IMR-90 (cell line): Measurements from ENCODE around the gene LSMEM2. TPM values are rescaled to one million over a fixed set of nuclear protein-coding genes. Genes with fewer than 3 reads are reported as not detected.

Experiments
- RCOR1 ChIP-seq: IDR thresholded peaks from 2 replicates; pipeline ENCODE4 v1.6.1; 2012; ENCODE audit warnings: mild to moderate bottlenecking, low read length, improper control_type of control experiment; ENCODE audit not compliant: insufficient replicate concordance
- SMC3 ChIP-seq: fragments of 150-350 bp; IDR thresholded peaks from 2 replicates; pipeline ENCODE4 v1.6.1; 2016; ENCODE audit warnings: low read depth, mild to moderate bottlenecking, antibody characterized with exemption, low read length, moderate library complexity
- polyA plus RNA-seq, 3 experiments: library from polyadenylated mRNA; depleted of rRNA; stranded (reverse); fragments of >200 nt; gene quantifications; 2 replicates each; pipeline ENCODE4 v1.2.3, GENCODE V29; 2012; ENCODE audit warnings: low replicate concordance in 1 of 3
- total RNA-seq: library from RNA; depleted of rRNA; stranded (reverse); fragments of >200 nt; gene quantifications from 2 replicates; pipeline ENCODE4 v1.2.3, GENCODE V29; 2012; rRNA removed

LSMEM2 gene
- total and polyA plus RNA-seq, 2 of the 4 experiments (the other 2 are of a cell fraction), result under 0.01 TPM; not detected in 1

- TF ChIP-seq RCOR1, result no peak
- no peak for TF ChIP-seq SMC3
These were observed 58.4 kb downstream of the LSMEM2 start (continued) for GRCh38 chr3:50337175-50337861.

Other genes with a start within 250 kb of the LSMEM2 start
- 121 and 122 TPM in 2 replicates for gene RBM5, start 190.2 kb upstream of the LSMEM2 start, total RNA-seq
- gene RBM5, start 190.2 kb upstream of the LSMEM2 start, polyA plus RNA-seq (2012; rRNA removed), result 143 and 155 TPM in 2 replicates
- gene SEMA3F, start 123.8 kb upstream of the LSMEM2 start, total RNA-seq, result 7.3 and 9.2 TPM in 2 replicates
- 23.3 and 26.7 TPM in 2 replicates for gene SEMA3F, start 123.8 kb upstream of the LSMEM2 start, polyA plus RNA-seq (2012; rRNA removed)
- gene GNAT1, start 87.5 kb upstream of the LSMEM2 start, total RNA-seq, result not detected in 2 replicates
- 0.04 TPM in 1 of 2 replicates, not detected in the other for gene GNAT1, start 87.5 kb upstream of the LSMEM2 start, polyA plus RNA-seq (2012; rRNA removed)
- 0.36 TPM in 1 of 2 replicates, not detected in the other for gene SLC38A3, start 73.8 kb upstream of the LSMEM2 start, total RNA-seq
- 0.12 and 0.36 TPM in 2 replicates for gene SLC38A3, start 73.8 kb upstream of the LSMEM2 start, polyA plus RNA-seq (2012; rRNA removed)
- 816 and 867 TPM in 2 replicates for gene GNAI2, start 42.9 kb upstream of the LSMEM2 start, total RNA-seq
- 1,079 and 1,150 TPM in 2 replicates for gene GNAI2, start 42.9 kb upstream of the LSMEM2 start, polyA plus RNA-seq (2012; rRNA removed)
- gene SEMA3B, start 9.9 kb upstream of the LSMEM2 start, total RNA-seq, result 3.9 and 4.3 TPM in 2 replicates
- gene SEMA3B, start 9.9 kb upstream of the LSMEM2 start, polyA plus RNA-seq (2012; rRNA removed), result 29.3 and 34.3 TPM in 2 replicates
- gene IFRD2, start 13.3 kb downstream of the LSMEM2 start, total RNA-seq, result 48.6 and 52.7 TPM in 2 replicates
- 79.1 and 85.2 TPM in 2 replicates for gene IFRD2, start 13.3 kb downstream of the LSMEM2 start, polyA plus RNA-seq (2012; rRNA removed)
- 2.2 and 2.7 TPM in 2 replicates for gene HYAL3, start 20.3 kb downstream of the LSMEM2 start, total RNA-seq
- 5.7 and 7.6 TPM in 2 replicates for gene HYAL3, start 20.3 kb downstream of the LSMEM2 start, polyA plus RNA-seq (2012; rRNA removed)
- 3.1 and 5.0 TPM in 2 replicates for gene NAA80, start 20.3 kb downstream of the LSMEM2 start, total RNA-seq
- 14.2 and 14.4 TPM in 2 replicates for gene NAA80, start 20.3 kb downstream of the LSMEM2 start, polyA plus RNA-seq (2012; rRNA removed)
- gene HYAL1, start 24.5 kb downstream of the LSMEM2 start, total RNA-seq, result under 0.01 and 0.36 TPM in 2 replicates
- 0.29 and 0.32 TPM in 2 replicates for gene HYAL1, start 24.5 kb downstream of the LSMEM2 start, polyA plus RNA-seq (2012; rRNA removed)
- 53.6 and 56.8 TPM in 2 replicates for gene HYAL2, start 43.7 kb downstream of the LSMEM2 start, total RNA-seq
- 104 and 114 TPM in 2 replicates for gene HYAL2, start 43.7 kb downstream of the LSMEM2 start, polyA plus RNA-seq (2012; rRNA removed)
- gene TUSC2, start 49.1 kb downstream of the LSMEM2 start, total RNA-seq, result 13.4 and 14.2 TPM in 2 replicates
- gene TUSC2, start 49.1 kb downstream of the LSMEM2 start, polyA plus RNA-seq (2012; rRNA removed), result 24.0 and 24.8 TPM in 2 replicates
- 17.4 and 18.3 TPM in 2 replicates for gene RASSF1, start 61.7 kb downstream of the LSMEM2 start, total RNA-seq
- 53.4 and 55.6 TPM in 2 replicates for gene RASSF1, start 61.7 kb downstream of the LSMEM2 start, polyA plus RNA-seq (2012; rRNA removed)
- gene ZMYND10, start 66.6 kb downstream of the LSMEM2 start, total RNA-seq, result 0.83 and 1.1 TPM in 2 replicates
- gene ZMYND10, start 66.6 kb downstream of the LSMEM2 start, polyA plus RNA-seq (2012; rRNA removed), result 1.1 and 1.4 TPM in 2 replicates
- gene NPRL2, start 71.7 kb downstream of the LSMEM2 start, total RNA-seq, result 27.5 and 38.7 TPM in 2 replicates
- gene NPRL2, start 71.7 kb downstream of the LSMEM2 start, polyA plus RNA-seq (2012; rRNA removed), result 38.3 and 38.5 TPM in 2 replicates
- 26.1 and 29.2 TPM in 2 replicates for gene CYB561D2, start 71.8 kb downstream of the LSMEM2 start, total RNA-seq
- 31.7 and 41.5 TPM in 2 replicates for gene CYB561D2, start 71.8 kb downstream of the LSMEM2 start, polyA plus RNA-seq (2012; rRNA removed)
- 35.3 and 35.6 TPM in 2 replicates for gene TMEM115, start 80.4 kb downstream of the LSMEM2 start, total RNA-seq
- 47.3 and 54.3 TPM in 2 replicates for gene TMEM115, start 80.4 kb downstream of the LSMEM2 start, polyA plus RNA-seq (2012; rRNA removed)
- gene CACNA2D2, start 224.5 kb downstream of the LSMEM2 start, total RNA-seq, result not detected in 2 replicates
- 0.11 and 0.15 TPM in 2 replicates for gene CACNA2D2, start 224.5 kb downstream of the LSMEM2 start, polyA plus RNA-seq (2012; rRNA removed)